HEK293 (cell line): ENCODE results near the gene LAMP1.

ENCODE experiments used
- CTCF ChIA-PET: fragments of 350-600 bp; formaldehyde crosslinking; extraction: SDS; loops from one replicate; lab custom pipeline; 2021; ENCODE audit warnings: antibody characterized with exemption; lab: Yijun Ruan, JAX
- POLR2A ChIA-PET: fragments of 300-600 bp; formaldehyde crosslinking; extraction: SDS; loops from one replicate; lab custom pipeline; 2020; ENCODE audit warnings: antibody characterized with exemption, inconsistent platforms; lab: Yijun Ruan, JAX
- H3K27ac ChIP-seq: fragments of 200-500 bp; sonication (Bioruptor generic); 2 replicates; pipeline ENCODE4 v1.5.1; 2014; ENCODE audit warnings: low read depth, low read length, control low read depth, inconsistent platforms; ENCODE audit errors: extremely low read depth
- H3K36me3 ChIP-seq, 2 experiments: fragments of 200-500 bp in 1 of 2; sonication (Bioruptor generic) in 1 of 2; 1 replicate in 1 of 2; 2 replicates in 1 of 2; pipeline ENCODE4 v1.5.1; 2014 to 2017; ENCODE audit warnings: inconsistent platforms in 2 of 2, low read length in 2 of 2; ENCODE audit not compliant: control insufficient read depth in 2 of 2, insufficient read depth in 1 of 2
- H3K4me1 ChIP-seq: fragments of 200-500 bp; sonication (Bioruptor generic); 2 replicates; pipeline ENCODE4 v1.5.1; 2014; ENCODE audit warnings: mild to moderate bottlenecking, low read length, inconsistent platforms; ENCODE audit not compliant: control insufficient read depth, insufficient read depth
- H3K4me3 ChIP-seq: 2 replicates; pipeline ENCODE4 v1.5.1; 2011; ENCODE audit warnings: low read depth, mild to moderate bottlenecking, control low read depth, low read length, moderate library complexity
- H3K9me3 ChIP-seq: fragments of 200-500 bp; sonication (Bioruptor generic); 2 replicates; pipeline ENCODE4 v1.5.1; 2014; ENCODE audit warnings: low read depth, low read length, inconsistent platforms; ENCODE audit not compliant: control insufficient read depth, insufficient read depth
- GFI1B ChIP-seq: fragments of 450-650 bp; formaldehyde crosslinking; IDR thresholded peaks from 2 replicates; pipeline ENCODE4 v1.5.1; 2016; ENCODE audit warnings: missing biosample characterization, missing genetic modification characterization
- HOXD13 ChIP-seq: sonication (generic); formaldehyde crosslinking; IDR thresholded peaks from 2 replicates; pipeline ENCODE4 v1.8.0; 2022; ENCODE audit warnings: missing genetic modification reagents, borderline replicate concordance
- IKZF3 ChIP-seq: fragments of 450-650 bp; IDR thresholded peaks from 2 replicates; pipeline ENCODE4 v1.5.0; 2018; ENCODE audit warnings: missing biosample characterization, mild to moderate bottlenecking, missing genetic modification characterization, moderate library complexity
- KLF10 ChIP-seq: fragments of 450-650 bp; IDR thresholded peaks from 2 replicates; pipeline ENCODE4 v1.5.1; 2018; ENCODE audit warnings: missing biosample characterization, mild to moderate bottlenecking, missing genetic modification characterization
- TRIM28 ChIP-seq: IDR thresholded peaks from 2 replicates; pipeline ENCODE4 v1.6.1; 2011; ENCODE audit warnings: low read length, control low read depth, borderline replicate concordance
- ZBTB17 ChIP-seq: fragments of 450-650 bp; formaldehyde crosslinking; IDR thresholded peaks from 2 replicates; pipeline ENCODE4 v1.5.1; 2016; ENCODE audit warnings: missing biosample characterization, missing genetic modification characterization
- ZBTB8A ChIP-seq: fragments of 450-650 bp; formaldehyde crosslinking; IDR thresholded peaks from 2 replicates; pipeline ENCODE4 v1.5.1; 2016; ENCODE audit warnings: missing biosample characterization, missing genetic modification characterization
- ZNF2 ChIP-seq: fragments of 450-650 bp; formaldehyde crosslinking; IDR thresholded peaks from 2 replicates; pipeline ENCODE4 v1.5.1; 2016; ENCODE audit warnings: missing biosample characterization, missing genetic modification characterization
- ZNF202 ChIP-seq: fragments of 450-650 bp; formaldehyde crosslinking; IDR thresholded peaks from 2 replicates; pipeline ENCODE4 v1.5.1; 2016; ENCODE audit warnings: missing biosample characterization, missing genetic modification characterization, borderline replicate concordance
- ZNF221 ChIP-seq: fragments of 450-650 bp; formaldehyde crosslinking; IDR thresholded peaks from 2 replicates; pipeline ENCODE4 v1.5.1; 2017; ENCODE audit warnings: missing biosample characterization, missing genetic modification characterization, borderline replicate concordance
- ZNF302 ChIP-seq: fragments of 450-650 bp; formaldehyde crosslinking; IDR thresholded peaks from 2 replicates; pipeline ENCODE4 v1.5.1; 2016; ENCODE audit warnings: missing biosample characterization, missing genetic modification characterization, low read depth
- ZNF501 ChIP-seq: fragments of 450-650 bp; formaldehyde crosslinking; IDR thresholded peaks from 2 replicates; pipeline ENCODE4 v1.5.1; 2016; ENCODE audit warnings: missing biosample characterization, missing genetic modification characterization
- ZNF560 ChIP-seq: fragments of 450-650 bp; formaldehyde crosslinking; IDR thresholded peaks from 2 replicates; pipeline ENCODE4 v1.5.1; 2017; ENCODE audit warnings: missing biosample characterization, missing genetic modification characterization, borderline replicate concordance
- ZNF596 ChIP-seq: fragments of 450-650 bp; IDR thresholded peaks from 2 replicates; pipeline ENCODE4 v1.5.0; 2018; ENCODE audit warnings: missing biosample characterization, mild to moderate bottlenecking, missing genetic modification characterization, moderate library complexity
- ZNF600 ChIP-seq: fragments of 450-650 bp; formaldehyde crosslinking; IDR thresholded peaks from 2 replicates; pipeline ENCODE4 v1.5.1; 2016; ENCODE audit warnings: missing biosample characterization, missing genetic modification characterization
- ZNF621 ChIP-seq: fragments of 450-650 bp; formaldehyde crosslinking; IDR thresholded peaks from 2 replicates; pipeline ENCODE4 v1.5.1; 2017; ENCODE audit warnings: missing biosample characterization, missing genetic modification characterization
- ZNF664 ChIP-seq: fragments of 450-650 bp; formaldehyde crosslinking; IDR thresholded peaks from 2 replicates; pipeline ENCODE4 v1.5.1; 2016; ENCODE audit warnings: missing biosample characterization, missing genetic modification characterization
- ZNF677 ChIP-seq: fragments of 450-650 bp; IDR thresholded peaks from 2 replicates; pipeline ENCODE4 v1.5.0; 2018; ENCODE audit warnings: missing biosample characterization, mild to moderate bottlenecking, missing genetic modification characterization, moderate library complexity
- ZNF707 ChIP-seq: fragments of 450-650 bp; formaldehyde crosslinking; IDR thresholded peaks from 2 replicates; pipeline ENCODE4 v1.5.1; 2016; ENCODE audit warnings: missing biosample characterization, missing genetic modification characterization
- ZNF776 ChIP-seq: fragments of 450-650 bp; formaldehyde crosslinking; IDR thresholded peaks from 2 replicates; pipeline ENCODE4 v1.5.0; 2017; ENCODE audit warnings: missing biosample characterization, missing genetic modification characterization, borderline replicate concordance
- ZSCAN30 ChIP-seq: fragments of 450-650 bp; IDR thresholded peaks from 2 replicates; pipeline ENCODE4 v1.5.1; 2018; ENCODE audit warnings: missing biosample characterization, mild to moderate bottlenecking, missing genetic modification characterization, moderate library complexity
- TF ChIP-seq, protein P1 (sequence below): fragments of 450-650 bp; formaldehyde crosslinking; IDR thresholded peaks from 2 replicates; pipeline ENCODE4 v1.5.1; 2016; ENCODE audit warnings: missing biosample characterization, missing genetic modification characterization
- TF ChIP-seq, protein P2 (sequence below): fragments of 450-650 bp; formaldehyde crosslinking; IDR thresholded peaks from 2 replicates; pipeline ENCODE4 v1.5.1; 2016; ENCODE audit warnings: missing biosample characterization, missing genetic modification characterization, low read depth
- TF ChIP-seq, protein P3 (sequence below): fragments of 450-650 bp; formaldehyde crosslinking; IDR thresholded peaks from 2 replicates; pipeline ENCODE4 v1.5.1; 2017; ENCODE audit warnings: missing biosample characterization, missing genetic modification characterization
- TF ChIP-seq, protein P4 (sequence below): fragments of 450-650 bp; formaldehyde crosslinking; IDR thresholded peaks from 2 replicates; pipeline ENCODE4 v1.5.1; 2016; ENCODE audit warnings: missing biosample characterization, missing genetic modification characterization

LAMP1 gene

DNA sequence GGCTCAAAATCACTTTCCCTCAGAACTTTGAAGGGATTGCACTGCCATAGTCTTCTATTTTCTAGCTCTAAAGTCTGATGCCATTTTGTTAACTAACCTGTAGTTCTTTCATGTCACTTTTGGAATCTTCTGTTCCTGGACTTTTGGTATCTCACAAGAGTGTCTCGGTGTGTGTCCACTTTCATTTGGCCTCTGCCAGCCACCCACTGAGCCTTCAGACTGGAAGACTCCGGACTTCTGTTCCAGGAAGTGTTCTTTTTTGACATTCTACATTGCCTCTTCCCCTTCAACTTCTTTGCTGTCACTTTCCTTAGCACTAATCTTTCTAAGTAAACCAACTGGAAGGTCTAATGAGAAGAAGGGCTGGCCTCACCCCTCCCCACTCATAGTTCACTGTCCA, 25.0 kb upstream of the LAMP1 start:
- no peaks in the 10 kb centered on the region for H3K9me3 ChIP-seq
- ChIA-PET CTCF (interaction anchor here (1.2 kb wide), 1 partner anchor 18 kb away, joined by 4 read pairs; no protein-coding TSS in a partner anchor), POLR2A (no interaction called here)
- no peak overlapping the region for H3K4me3 ChIP-seq
- H3K4me1 ChIP-seq, result no peaks in the 10 kb centered on the region
- no peaks in the 10 kb centered on the region for H3K36me3 ChIP-seq
- no peak overlapping the region for H3K27ac ChIP-seq
- TF ChIP-seq ZNF501 (tag by site-specific recombination), result no peak
- TF ChIP-seq, protein P1, sequence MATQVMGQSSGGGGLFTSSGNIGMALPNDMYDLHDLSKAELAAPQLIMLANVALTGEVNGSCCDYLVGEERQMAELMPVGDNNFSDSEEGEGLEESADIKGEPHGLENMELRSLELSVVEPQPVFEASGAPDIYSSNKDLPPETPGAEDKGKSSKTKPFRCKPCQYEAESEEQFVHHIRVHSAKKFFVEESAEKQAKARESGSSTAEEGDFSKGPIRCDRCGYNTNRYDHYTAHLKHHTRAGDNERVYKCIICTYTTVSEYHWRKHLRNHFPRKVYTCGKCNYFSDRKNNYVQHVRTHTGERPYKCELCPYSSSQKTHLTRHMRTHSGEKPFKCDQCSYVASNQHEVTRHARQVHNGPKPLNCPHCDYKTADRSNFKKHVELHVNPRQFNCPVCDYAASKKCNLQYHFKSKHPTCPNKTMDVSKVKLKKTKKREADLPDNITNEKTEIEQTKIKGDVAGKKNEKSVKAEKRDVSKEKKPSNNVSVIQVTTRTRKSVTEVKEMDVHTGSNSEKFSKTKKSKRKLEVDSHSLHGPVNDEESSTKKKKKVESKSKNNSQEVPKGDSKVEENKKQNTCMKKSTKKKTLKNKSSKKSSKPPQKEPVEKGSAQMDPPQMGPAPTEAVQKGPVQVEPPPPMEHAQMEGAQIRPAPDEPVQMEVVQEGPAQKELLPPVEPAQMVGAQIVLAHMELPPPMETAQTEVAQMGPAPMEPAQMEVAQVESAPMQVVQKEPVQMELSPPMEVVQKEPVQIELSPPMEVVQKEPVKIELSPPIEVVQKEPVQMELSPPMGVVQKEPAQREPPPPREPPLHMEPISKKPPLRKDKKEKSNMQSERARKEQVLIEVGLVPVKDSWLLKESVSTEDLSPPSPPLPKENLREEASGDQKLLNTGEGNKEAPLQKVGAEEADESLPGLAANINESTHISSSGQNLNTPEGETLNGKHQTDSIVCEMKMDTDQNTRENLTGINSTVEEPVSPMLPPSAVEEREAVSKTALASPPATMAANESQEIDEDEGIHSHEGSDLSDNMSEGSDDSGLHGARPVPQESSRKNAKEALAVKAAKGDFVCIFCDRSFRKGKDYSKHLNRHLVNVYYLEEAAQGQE (tag by site-specific recombination), result no peak
- TF ChIP-seq ZNF600 (tag by site-specific recombination), result no peak
- no peak for TF ChIP-seq ZNF202 (tag by site-specific recombination)
- no peak for TF ChIP-seq ZSCAN30 (tag by site-specific recombination)
- no peak for TF ChIP-seq ZNF707 (tag by site-specific recombination)
- TF ChIP-seq HOXD13 (CRISPR knock-in tag), result no peak
- no peak for TF ChIP-seq ZNF2 (tag by site-specific recombination)
- no peak for TF ChIP-seq ZNF302 (tag by site-specific recombination)
- TF ChIP-seq GFI1B (tag by site-specific recombination), result no peak

DNA sequence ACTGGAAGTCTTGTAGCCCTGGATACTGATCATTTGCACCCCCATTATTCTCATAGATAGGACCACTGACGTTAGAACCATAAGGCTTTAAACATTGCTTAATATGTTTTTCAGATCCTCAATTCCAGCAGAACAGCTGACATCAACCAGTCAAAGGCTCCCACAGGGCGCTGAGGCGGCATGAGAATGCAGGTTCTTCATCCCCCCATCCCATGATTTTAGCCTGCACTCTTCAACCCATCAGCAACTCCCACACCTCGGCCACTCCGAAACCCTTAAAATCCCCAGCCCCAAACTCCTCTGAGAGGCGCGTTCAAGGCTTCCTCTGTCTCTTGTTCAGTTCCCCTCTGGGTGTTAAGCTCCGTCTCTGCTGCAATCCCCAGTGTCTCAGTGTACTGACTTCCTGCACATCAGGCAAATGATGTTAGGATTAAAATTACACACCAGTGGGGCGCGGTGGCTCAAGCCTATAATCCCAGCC, 24.3 kb upstream of the LAMP1 start:
- Histone ChIP-seq H3K36me3 (no peaks in the 10 kb centered on the region), H3K27ac (no peak overlapping the region), H3K4me1 (no peaks in the 10 kb centered on the region), H3K4me3 (no peak overlapping the region), H3K9me3 (no peaks in the 10 kb centered on the region)
- TF ChIP-seq ZNF560, result no peak
- no peak for TF ChIP-seq ZNF776 (tag by site-specific recombination)
- no peak for TF ChIP-seq ZNF664 (tag by site-specific recombination)
- TF ChIP-seq ZNF677 (tag by site-specific recombination), result no peak
- TF ChIP-seq, protein P2, sequence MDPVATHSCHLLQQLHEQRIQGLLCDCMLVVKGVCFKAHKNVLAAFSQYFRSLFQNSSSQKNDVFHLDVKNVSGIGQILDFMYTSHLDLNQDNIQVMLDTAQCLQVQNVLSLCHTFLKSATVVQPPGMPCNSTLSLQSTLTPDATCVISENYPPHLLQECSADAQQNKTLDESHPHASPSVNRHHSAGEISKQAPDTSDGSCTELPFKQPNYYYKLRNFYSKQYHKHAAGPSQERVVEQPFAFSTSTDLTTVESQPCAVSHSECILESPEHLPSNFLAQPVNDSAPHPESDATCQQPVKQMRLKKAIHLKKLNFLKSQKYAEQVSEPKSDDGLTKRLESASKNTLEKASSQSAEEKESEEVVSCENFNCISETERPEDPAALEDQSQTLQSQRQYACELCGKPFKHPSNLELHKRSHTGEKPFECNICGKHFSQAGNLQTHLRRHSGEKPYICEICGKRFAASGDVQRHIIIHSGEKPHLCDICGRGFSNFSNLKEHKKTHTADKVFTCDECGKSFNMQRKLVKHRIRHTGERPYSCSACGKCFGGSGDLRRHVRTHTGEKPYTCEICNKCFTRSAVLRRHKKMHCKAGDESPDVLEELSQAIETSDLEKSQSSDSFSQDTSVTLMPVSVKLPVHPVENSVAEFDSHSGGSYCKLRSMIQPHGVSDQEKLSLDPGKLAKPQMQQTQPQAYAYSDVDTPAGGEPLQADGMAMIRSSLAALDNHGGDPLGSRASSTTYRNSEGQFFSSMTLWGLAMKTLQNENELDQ, result no peak
- TF ChIP-seq IKZF3 (tag by site-specific recombination), result no peak
- TF ChIP-seq ZNF600 (tag by site-specific recombination), result no peak
- no peak for TF ChIP-seq TRIM28
- no peak for TF ChIP-seq ZSCAN30 (tag by site-specific recombination)
- TF ChIP-seq KLF10 (tag by site-specific recombination), result no peak
- no peak for TF ChIP-seq ZBTB8A
- TF ChIP-seq, protein P3, sequence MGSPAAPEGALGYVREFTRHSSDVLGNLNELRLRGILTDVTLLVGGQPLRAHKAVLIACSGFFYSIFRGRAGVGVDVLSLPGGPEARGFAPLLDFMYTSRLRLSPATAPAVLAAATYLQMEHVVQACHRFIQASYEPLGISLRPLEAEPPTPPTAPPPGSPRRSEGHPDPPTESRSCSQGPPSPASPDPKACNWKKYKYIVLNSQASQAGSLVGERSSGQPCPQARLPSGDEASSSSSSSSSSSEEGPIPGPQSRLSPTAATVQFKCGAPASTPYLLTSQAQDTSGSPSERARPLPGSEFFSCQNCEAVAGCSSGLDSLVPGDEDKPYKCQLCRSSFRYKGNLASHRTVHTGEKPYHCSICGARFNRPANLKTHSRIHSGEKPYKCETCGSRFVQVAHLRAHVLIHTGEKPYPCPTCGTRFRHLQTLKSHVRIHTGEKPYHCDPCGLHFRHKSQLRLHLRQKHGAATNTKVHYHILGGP (tag by site-specific recombination), result no peak
- TF ChIP-seq ZNF221, result no peak
- TF ChIP-seq ZNF596 (tag by site-specific recombination), result no peak
- TF ChIP-seq ZNF621 (tag by site-specific recombination), result no peak
- no peak for TF ChIP-seq ZBTB17 (tag by site-specific recombination)
- TF ChIP-seq, protein P4, sequence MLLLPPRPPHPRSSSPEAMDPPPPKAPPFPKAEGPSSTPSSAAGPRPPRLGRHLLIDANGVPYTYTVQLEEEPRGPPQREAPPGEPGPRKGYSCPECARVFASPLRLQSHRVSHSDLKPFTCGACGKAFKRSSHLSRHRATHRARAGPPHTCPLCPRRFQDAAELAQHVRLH (tag by site-specific recombination), result no peak
- POLR2A ChIA-PET, result no interaction called here
- CTCF ChIA-PET, result interaction anchor here (1.2 kb wide), 1 partner anchor 19 kb away, joined by 4 read pairs; no protein-coding TSS in a partner anchor
